ENCODE data around the gene ZRANB1. TPM values are rescaled to one million over a fixed set of nuclear protein-coding genes. Genes with fewer than 3 reads are reported as not detected.

ZRANB1 gene
- total RNA-seq: 10 to 100 TPM; 51.2 to 91.1 (median 74.6) TPM

DNA sequence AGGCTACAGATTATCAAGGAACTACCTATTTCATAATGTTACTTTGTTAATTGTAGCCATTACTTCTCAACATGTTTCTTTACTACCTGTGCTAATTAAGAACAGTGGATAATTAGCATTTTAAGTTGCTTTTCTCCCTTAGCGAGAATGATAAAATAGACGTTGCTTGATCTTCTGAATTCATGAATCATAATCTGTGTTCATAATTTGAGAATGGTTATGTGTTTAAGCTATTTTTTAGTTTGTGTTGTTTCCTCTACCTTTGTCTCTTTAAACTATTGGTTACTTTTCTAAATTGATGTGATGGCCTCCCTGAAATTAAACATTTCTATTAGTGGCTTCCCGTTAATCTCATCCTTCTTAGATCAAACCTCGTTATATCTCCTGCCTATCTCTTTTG is at the start of gene ZRANB1:
Gene ZRANB1 (plus strand): TSS at position 301 of the 400 bp plus-strand sequence. CDS start 371 bp downstream, outside the sequence.
- intact Hi-C loops (cut with DNase I; ENCODE audit: low total_unique reads) (loop anchor here (2.0 to 5.0 kb wide), 2 partner anchors 23 to 210 kb away; no protein-coding TSS in a partner anchor), in situ Hi-C loops (cut with MboI; ENCODE audit: low sequenced_read_pairs in 4 of 4) (no loop called here)
- no peaks in the 10 kb centered on the region for H3K9me3 ChIP-seq
- ATAC-seq (no peak), DNase-seq (no peak)
- H3K36me3 ChIP-seq: no peaks in the 10 kb centered on the region
- peak within 1 kb of the TSS; percentile 85 to 90 (median 87) for H3K27ac ChIP-seq
- TF ChIP-seq, protein P1, sequence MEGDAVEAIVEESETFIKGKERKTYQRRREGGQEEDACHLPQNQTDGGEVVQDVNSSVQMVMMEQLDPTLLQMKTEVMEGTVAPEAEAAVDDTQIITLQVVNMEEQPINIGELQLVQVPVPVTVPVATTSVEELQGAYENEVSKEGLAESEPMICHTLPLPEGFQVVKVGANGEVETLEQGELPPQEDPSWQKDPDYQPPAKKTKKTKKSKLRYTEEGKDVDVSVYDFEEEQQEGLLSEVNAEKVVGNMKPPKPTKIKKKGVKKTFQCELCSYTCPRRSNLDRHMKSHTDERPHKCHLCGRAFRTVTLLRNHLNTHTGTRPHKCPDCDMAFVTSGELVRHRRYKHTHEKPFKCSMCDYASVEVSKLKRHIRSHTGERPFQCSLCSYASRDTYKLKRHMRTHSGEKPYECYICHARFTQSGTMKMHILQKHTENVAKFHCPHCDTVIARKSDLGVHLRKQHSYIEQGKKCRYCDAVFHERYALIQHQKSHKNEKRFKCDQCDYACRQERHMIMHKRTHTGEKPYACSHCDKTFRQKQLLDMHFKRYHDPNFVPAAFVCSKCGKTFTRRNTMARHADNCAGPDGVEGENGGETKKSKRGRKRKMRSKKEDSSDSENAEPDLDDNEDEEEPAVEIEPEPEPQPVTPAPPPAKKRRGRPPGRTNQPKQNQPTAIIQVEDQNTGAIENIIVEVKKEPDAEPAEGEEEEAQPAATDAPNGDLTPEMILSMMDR (IDR thresholded peaks at IDR 0.05 in 4 of 5, conservative IDR thresholded peaks at IDR 0.05 in 1 of 5): no peak
- no peak for TF ChIP-seq POLR2A (IDR thresholded peaks at IDR 0.05)
- H3K4me3 ChIP-seq: peak within 1 kb of the TSS; percentile 1 to 46 (median 15)
- H3K27me3 ChIP-seq: no peaks in the 10 kb centered on the region
- peaks cover 75 to 82% of the 10 kb centered on the region in 2 donors for H3K4me1 ChIP-seq

GRCh38 chr10:124892905-124893304 is 49.0 kb upstream of the ZRANB1 start:
- DNase-seq (no peak), ATAC-seq (no peak)
- Histone ChIP-seq H3K27ac (no peak overlapping the region), H3K9me3 (no peaks in the 10 kb centered on the region), H3K4me3 (no peak overlapping the region), H3K27me3 (no peaks in the 10 kb centered on the region), H3K4me1 (no peaks in the 10 kb centered on the region), H3K36me3 (no peaks in the 10 kb centered on the region)
- no peak for TF ChIP-seq POLR2A (IDR thresholded peaks at IDR 0.05)
- TF ChIP-seq, protein P1 (IDR thresholded peaks at IDR 0.05 in 4 of 5, conservative IDR thresholded peaks at IDR 0.05 in 1 of 5): no peak
- intact Hi-C loops (cut with DNase I; ENCODE audit: low total_unique reads): no loop called here
- in situ Hi-C loops (cut with MboI; ENCODE audit: low sequenced_read_pairs in 4 of 4): no loop called here

- Histone ChIP-seq H3K36me3 (no peaks in the 10 kb centered on the region), H3K27me3 (no peaks in the 10 kb centered on the region), H3K4me3 (no peak overlapping the region), H3K4me1 (no peaks in the 10 kb centered on the region), H3K27ac (no peak overlapping the region), H3K9me3 (no peaks in the 10 kb centered on the region)
- ATAC-seq: peak in 1 of 2 donors; percentile 19
- TF ChIP-seq, protein P1 (IDR thresholded peaks at IDR 0.05 in 4 of 5, conservative IDR thresholded peaks at IDR 0.05 in 1 of 5): no peak
- TF ChIP-seq POLR2A (IDR thresholded peaks at IDR 0.05): no peak
- no peak for DNase-seq
- in situ Hi-C loops (cut with MboI; ENCODE audit: low sequenced_read_pairs in 4 of 4): no loop called here
- intact Hi-C loops (cut with DNase I; ENCODE audit: low total_unique reads): no loop called here
Observed at GRCh38 chr10:124894569-124895215, 47.2 kb upstream of the ZRANB1 start.

- Histone ChIP-seq H3K4me1 (no peaks in the 10 kb centered on the region), H3K27ac (no peak overlapping the region), H3K9me3 (no peaks in the 10 kb centered on the region), H3K36me3 (no peaks in the 10 kb centered on the region), H3K27me3 (no peaks in the 10 kb centered on the region), H3K4me3 (no peak overlapping the region)
- no peak for TF ChIP-seq POLR2A (IDR thresholded peaks at IDR 0.05)
- TF ChIP-seq, protein P1 (IDR thresholded peaks at IDR 0.05 in 4 of 5, conservative IDR thresholded peaks at IDR 0.05 in 1 of 5): no peak
- ATAC-seq: no peak
- intact Hi-C loops (cut with DNase I; ENCODE audit: low total_unique reads) (no loop called here), in situ Hi-C loops (cut with MboI; ENCODE audit: low sequenced_read_pairs in 4 of 4) (no loop called here)
- no peak for DNase-seq
Observed at GRCh38 chr10:124896751-124897150, 45.2 kb upstream of the ZRANB1 start.
